Stimulated activated CD8-positive, alpha-beta memory T cell treated with anti-CD3 and anti-CD28 coated beads, Interleukin-7, amount 100 ng/mL, for 1 hour (primary cell): ENCODE results near the gene UST.
"Not testable (repeated sequence)": the region's sequence is repeated elsewhere in the genome, so short reads cannot be mapped to it uniquely, and the experiment has no call there.

ENCODE experiments used
- DNase-seq, 2 donors: peaks; one replicate each; pipeline ENCODE4 v3.0.0-alpha.2; 2020; ENCODE audit warnings: low read depth in 2 of 2

Gene UST

GRCh38 chr6:148836751-148837150 is 89.9 kb downstream of the UST start:
- DNase-seq = no peak

GRCh38 chr6:148837941-148838340 is 91.1 kb downstream of the UST start:
- DNase-seq = no peak

DNA sequence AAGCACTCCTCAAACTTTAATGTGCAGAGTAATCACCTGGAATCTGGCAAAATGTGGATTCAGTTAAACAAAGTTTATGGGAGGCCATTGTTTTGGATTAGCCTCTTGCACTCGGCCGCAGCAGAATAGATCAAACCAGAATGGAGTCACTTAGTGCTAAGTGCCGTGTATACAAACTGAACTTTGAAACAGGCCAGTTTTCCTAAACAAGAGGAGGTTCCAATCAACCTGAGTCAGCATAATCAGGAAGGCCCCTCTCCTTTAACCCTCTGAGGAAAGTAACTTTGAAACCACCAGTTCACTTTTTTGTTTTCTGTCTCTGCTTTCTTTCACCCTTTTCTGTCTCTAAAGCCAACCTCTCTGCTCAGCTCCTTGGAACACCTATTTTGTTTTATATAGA is 92.2 kb downstream of the UST start:
- no peak for DNase-seq

- no peak for DNase-seq
These were observed 93.4 kb downstream of the UST start for GRCh38 chr6:148840256-148840655.

DNA sequence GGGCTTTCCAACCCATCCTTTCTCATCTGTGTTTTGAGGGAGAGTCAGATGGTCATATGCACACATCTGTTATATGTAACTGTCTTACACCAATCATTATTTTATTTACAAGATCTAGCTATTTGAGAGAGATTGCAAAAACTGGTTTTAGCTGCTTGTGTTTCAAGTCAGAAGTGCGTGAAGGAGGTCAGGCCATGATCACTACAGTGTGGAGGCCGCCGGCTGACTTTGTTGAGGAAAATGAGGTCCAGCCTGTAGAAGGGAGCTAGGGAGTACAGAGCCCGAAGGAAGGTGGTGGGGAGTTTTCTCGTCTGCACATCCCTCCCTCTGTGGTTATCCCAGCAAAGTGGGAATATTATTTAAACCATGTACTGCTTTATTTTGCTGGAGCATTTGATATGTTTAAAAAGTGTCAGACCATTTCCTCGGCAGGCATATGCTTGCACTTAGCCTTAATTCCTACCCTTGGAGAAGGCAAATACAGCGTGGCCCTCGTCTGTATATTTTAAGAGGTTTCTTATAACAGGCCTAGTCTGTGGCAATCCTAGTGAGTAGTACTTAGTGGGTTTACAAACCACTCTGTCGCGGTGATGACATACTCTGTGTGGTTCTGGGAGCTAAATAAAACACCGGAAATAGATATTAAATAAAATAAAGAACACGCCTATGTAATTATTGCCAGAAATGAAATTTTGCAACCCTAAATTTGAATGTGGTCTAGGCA is 95.6 kb downstream of the UST start:
- DNase-seq = no peak

DNA sequence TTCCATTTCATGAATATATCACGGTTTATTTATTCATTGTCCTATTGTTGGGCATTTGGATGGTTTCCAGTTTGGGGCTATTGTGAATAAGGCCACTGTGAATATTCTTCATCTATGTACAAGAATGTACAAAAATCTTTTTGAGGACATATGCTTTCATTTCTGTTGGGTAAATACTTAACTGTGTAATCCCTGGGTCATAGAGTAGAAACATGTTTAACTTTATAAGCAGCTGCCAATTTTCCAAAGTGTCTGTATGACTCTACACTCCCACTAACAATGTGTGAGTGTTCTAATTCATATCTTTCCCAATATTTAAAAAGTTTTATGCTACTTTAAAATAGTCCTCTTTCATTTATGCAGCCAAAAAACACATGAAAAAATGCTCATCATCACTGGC is 98.6 kb downstream of the UST start:
- DNase-seq = no peak

DNA sequence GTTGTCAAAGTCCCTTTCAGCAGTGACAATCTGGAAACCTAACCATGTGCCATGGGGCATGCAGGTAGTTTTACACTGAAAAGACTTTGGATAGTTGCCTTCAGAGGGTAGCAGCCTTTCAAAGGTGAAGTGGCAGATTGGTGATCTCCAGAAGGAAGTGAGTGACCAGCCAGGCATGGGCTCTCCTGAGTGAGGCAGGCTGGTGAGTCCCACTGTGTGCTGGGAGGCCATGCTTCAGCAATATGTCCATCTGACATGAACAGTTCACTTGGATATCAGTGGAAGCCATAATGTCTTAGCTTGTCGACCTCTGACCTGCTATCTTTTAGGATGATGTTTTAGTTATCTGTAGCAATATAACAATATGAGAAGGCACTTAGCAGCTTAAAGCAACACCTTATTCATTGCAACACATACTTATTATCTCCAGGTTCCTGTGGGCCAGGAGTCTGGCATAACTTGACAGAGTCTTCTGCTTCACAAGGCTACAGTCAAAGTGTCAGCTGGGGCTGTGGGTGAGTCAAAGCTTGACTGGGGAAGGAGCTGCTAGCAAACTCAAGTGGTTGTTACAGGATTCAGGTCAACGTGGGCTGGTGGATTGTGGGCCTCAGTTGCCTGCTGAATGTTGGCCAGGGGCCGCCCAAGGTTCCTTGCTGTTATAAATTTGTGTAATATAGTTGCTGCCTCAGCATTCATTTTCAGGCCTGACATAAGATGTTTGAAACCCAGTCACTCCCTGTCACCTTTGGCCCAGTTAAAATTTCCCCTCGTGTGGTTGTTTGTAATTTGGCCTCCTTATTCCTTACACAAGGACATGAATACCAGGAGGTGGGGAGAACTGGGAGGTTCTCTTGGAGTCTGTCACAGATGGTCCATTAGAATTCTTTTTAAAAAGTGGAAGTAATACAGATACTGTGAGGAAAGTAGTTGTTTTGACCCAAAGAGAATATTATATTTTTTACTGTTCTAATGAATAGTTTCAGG is 100.2 kb downstream of the UST start:
- DNase-seq = no peak

DNA sequence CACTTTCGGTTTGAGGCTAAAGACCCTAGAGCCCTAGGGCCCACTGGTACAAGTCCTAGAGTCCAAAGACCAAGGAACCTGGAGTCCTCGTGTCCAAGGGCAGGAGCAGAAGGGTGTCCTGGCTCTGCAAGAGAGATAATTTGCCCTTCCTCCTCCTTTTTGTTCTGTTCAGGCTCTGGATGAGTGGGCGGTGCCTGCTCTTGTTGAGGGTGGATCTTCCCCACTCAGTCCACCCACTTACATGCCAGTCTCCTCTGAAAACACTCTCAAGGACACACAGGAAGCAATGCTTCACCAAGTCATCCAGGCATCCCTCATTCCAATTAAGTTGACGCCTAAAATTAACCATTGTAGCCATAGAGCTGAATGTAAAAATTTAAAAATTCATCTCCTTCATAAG is 102.1 kb downstream of the UST start:
- no peak for DNase-seq

DNA sequence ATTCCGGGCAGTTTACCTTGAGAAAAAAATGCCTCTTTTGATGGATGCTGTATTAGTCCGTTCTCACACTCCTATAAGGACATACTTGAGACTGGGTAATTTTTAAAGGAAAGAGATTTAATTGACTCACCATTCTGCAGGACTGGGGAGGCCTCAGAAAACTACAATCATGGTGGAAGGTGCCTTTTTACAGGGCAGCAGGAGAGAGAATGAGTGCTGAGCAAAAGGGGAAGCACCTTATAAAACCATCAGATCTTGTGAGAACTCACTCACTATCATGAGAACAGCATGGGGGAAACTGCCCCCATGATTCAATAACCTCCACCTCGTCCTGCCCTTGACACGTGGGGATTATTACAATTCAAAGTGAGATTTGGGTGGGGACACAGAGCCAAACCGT is 102.6 kb downstream of the UST start:
- DNase-seq = not testable (repeated sequence)

- no peak for DNase-seq
These were observed 104.1 kb downstream of the UST start for GRCh38 chr6:148850964-148851363.

DNA sequence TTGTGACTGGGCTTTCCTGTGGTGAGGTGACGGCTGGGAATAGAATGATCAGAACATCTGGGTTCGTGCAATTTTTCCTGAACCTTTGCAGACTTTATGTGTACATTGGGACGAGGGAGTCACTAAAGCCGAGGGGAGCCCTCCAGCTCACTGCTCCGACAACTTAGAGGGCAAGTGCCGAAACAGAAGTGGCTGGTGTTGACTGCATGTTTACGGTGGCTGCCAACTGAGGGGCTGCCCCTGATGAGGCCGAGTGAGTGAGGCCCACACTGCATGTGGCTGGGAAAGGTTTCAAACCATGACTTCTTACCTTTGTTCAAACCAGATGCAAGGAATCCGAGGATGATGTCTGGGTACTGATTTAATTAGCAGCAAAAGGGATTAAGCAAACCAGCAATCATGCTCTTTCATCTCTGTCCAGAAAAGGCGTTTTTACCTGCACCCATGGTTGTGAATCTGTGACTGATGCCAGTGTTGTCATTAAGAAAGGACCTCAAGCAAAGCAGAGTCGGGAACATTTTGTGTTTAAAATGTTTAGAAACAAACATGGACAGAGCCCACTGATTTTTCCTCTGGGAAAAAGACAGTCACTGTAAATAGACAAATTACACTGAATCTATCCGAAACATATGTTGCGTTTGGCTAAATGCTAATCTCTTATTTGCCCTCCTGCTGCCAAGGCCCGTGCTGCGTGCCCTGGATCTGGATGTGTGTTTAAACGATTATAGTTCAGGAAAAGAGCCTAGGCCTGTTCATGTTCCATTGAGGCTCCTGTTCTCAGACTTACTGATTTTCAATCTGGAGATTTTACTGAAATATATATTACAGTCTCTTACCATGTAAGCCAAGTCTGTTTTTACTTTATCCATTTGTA is 105.1 kb downstream of the UST start:
- no peak for DNase-seq

GRCh38 chr6:148852688-148853087 is 105.9 kb downstream of the UST start:
- DNase-seq = no peak

GRCh38 chr6:148853113-148853512 is 106.3 kb downstream of the UST start:
- DNase-seq = not testable (repeated sequence)

GRCh38 chr6:148854096-148854495 is 107.3 kb downstream of the UST start:
- DNase-seq = no peak

DNA sequence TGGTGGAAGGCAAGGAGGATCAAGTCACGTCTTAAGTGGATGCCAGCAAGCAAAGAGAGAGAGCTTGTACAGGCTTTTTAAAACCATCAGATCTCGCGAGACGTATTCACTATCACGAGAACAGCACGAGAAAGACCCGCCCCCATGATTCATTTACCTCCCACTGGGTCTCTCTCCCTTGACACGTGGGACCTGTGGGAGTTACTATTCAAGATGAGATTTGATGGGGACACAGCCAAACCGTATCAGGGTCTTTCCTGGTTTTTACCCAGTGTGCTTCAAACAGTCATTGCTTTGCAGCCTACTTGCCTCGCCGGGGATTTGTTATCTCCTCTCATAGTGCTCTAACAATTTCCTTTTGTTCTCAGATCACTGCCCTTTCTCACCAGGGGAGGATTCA is 108.2 kb downstream of the UST start:
- DNase-seq = no peak

DNA sequence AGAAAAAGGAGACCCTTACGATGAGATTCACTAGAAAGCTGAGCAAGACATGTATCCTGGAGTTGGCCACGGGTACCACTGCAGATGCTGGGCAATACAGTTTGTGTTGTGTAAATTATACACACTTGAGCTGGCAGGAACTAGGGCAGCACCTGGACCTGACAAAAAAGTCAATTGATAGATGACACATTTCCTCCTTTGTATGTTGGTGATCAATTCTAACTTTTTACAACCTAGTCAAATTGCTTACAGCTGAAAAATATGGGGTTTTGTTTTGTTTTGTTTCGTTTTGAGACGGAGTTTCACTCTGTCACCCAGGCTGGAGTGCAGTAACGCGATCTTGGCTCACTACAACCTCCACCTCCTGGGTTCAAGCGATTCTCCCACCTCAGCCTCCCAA is 108.9 kb downstream of the UST start:
- DNase-seq = no peak

- no peak for DNase-seq
These were observed 111.1 kb downstream of the UST start for GRCh38 chr6:148857798-148858390.

DNA sequence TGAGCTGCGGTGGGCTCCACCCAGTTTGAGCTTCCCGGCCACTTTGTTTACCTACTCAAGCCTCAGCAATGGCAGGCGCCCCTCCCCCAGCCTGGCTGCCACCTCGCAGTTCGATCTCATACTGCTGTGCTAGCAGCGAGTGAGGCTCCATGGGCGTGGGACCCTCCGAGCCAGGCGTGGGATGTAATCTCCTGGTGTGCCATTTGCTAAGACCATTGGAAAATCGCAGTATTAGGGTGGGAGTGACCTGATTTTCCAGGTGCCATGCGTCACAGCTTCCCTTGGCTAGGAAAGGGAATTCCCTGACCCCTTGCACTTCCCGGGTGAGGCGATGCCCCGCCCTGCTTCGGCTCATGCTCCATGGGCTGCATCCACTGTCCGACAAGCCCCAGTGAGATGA is 117.3 kb downstream of the UST start:
- not testable (repeated sequence) for DNase-seq

GRCh38 chr6:148864941-148865340 is 118.1 kb downstream of the UST start:
- no peak for DNase-seq

- DNase-seq = no peak
These were observed 119.9 kb downstream of the UST start for GRCh38 chr6:148866657-148867268.

DNA sequence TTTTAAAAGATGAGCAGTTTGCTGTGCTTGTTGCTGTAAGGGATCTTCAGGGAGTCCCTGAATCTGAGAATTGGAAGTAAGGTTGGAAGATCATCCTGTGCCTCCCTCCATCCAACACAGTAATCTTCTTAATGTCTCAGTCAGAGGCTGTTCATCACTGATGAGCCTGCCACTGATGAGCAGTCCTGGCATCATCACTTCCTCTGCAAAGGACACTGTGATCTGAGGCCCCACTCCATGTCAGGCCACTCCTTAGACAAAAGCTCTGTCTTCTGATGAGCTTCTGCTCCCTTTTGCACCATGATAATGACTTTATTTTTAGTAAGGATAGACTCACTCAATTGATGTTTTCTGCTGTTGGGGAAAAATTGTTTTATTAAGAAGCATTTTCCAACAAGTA is 121.0 kb downstream of the UST start:
- no peak for DNase-seq
